Measurements from ENCODE around the gene OPN4.

DNA sequence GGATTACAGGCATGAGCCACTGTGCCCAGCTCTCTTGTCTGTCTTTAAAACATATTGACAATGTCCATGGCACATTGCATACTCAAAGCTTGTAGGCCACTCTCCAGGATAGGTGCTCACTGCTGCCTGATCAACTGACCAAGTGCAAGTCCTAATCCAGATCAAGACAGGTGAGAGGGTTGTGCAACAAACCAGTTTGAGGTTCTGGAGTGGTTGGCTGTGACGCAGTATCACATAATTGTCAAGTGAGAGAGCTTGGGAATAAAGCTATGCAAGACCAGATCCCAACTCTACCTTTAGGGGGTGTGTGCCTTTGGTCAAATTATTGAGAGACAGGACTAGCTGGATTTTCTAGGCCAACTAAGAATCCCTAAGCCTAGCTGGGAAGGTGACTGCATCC, 43.0 kb upstream of the OPN4 start:
- TF ChIP-seq, protein P1, sequence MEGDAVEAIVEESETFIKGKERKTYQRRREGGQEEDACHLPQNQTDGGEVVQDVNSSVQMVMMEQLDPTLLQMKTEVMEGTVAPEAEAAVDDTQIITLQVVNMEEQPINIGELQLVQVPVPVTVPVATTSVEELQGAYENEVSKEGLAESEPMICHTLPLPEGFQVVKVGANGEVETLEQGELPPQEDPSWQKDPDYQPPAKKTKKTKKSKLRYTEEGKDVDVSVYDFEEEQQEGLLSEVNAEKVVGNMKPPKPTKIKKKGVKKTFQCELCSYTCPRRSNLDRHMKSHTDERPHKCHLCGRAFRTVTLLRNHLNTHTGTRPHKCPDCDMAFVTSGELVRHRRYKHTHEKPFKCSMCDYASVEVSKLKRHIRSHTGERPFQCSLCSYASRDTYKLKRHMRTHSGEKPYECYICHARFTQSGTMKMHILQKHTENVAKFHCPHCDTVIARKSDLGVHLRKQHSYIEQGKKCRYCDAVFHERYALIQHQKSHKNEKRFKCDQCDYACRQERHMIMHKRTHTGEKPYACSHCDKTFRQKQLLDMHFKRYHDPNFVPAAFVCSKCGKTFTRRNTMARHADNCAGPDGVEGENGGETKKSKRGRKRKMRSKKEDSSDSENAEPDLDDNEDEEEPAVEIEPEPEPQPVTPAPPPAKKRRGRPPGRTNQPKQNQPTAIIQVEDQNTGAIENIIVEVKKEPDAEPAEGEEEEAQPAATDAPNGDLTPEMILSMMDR (conservative IDR thresholded peaks at IDR 0.05 in 1 of 2, IDR thresholded peaks at IDR 0.05 in 1 of 2; ENCODE audit: extremely low read depth in 1 of 2, insufficient read depth in 1 of 2, low read depth in 1 of 2, low read length in 2 of 2), result no peak
- no peak for TF ChIP-seq EZH2 (IDR thresholded peaks at IDR 0.05; ENCODE audit: borderline replicate concordance, low read length)
